ENCODE measurements around the gene HOOK2. TPM values are rescaled to one million over a fixed set of nuclear protein-coding genes. Genes with fewer than 3 reads are reported as not detected.

Gene HOOK2
- total RNA-seq, 1 experiment from 2014 or later, result 70.0 TPM

- no peak for TF ChIP-seq ATF3 (CRISPR knock-in tag; conservative IDR thresholded peaks at IDR 0.05)
- peak; percentile 52; the same call in 1 of the 2 replicates for TF ChIP-seq ZBTB21 (CRISPR knock-in tag; IDR thresholded peaks at IDR 0.05; ENCODE audit: borderline replicate concordance)
- peak; percentile 61; the same call in 1 of the 2 replicates for TF ChIP-seq PRDM15 (CRISPR knock-in tag; IDR thresholded peaks at IDR 0.05)
- no peak for TF ChIP-seq ESRRA (CRISPR knock-in tag; IDR thresholded peaks at IDR 0.05; ENCODE audit: borderline replicate concordance)
- no peak for TF ChIP-seq USF2 (CRISPR knock-in tag; IDR thresholded peaks at IDR 0.05)
- no peak for TF ChIP-seq NFATC4 (CRISPR knock-in tag; IDR thresholded peaks at IDR 0.05)
- TF ChIP-seq ARID4B (CRISPR knock-in tag; IDR thresholded peaks at IDR 0.05; ENCODE audit: borderline replicate concordance), result peak; percentile 75; the same call in 1 of the 2 replicates
- no peak for TF ChIP-seq CREB1 (CRISPR knock-in tag; IDR thresholded peaks at IDR 0.05)
- peak; percentile 28; the same call in 1 of the 2 replicates for TF ChIP-seq ZNF232 (CRISPR knock-in tag; IDR thresholded peaks at IDR 0.05)
- TF ChIP-seq USF1 (CRISPR knock-in tag; IDR thresholded peaks at IDR 0.05), result no peak; the same call in 1 of the 2 replicates
- no peak for TF ChIP-seq CDX4 (CRISPR knock-in tag; IDR thresholded peaks at IDR 0.05; ENCODE audit: borderline replicate concordance)
- no peak for TF ChIP-seq ATF2 (CRISPR knock-in tag; IDR thresholded peaks at IDR 0.05; ENCODE audit: borderline replicate concordance, low read depth)
- peak; percentile 59; the same call in 1 of the 2 replicates for TF ChIP-seq ETV6 (CRISPR knock-in tag; IDR thresholded peaks at IDR 0.05)
- no peak for TF ChIP-seq ATF1 (CRISPR knock-in tag; IDR thresholded peaks at IDR 0.05)
- TF ChIP-seq NFYB (CRISPR knock-in tag; conservative IDR thresholded peaks at IDR 0.05; ENCODE audit: low read depth), result no peak
- TF ChIP-seq SMAD3 (CRISPR knock-in tag; IDR thresholded peaks at IDR 0.05; ENCODE audit: borderline replicate concordance), result peak; percentile 68; the same call in 1 of the 2 replicates
- TF ChIP-seq ZNF512 (CRISPR knock-in tag; IDR thresholded peaks at IDR 0.05; ENCODE audit: borderline replicate concordance), result no peak
- no peak for TF ChIP-seq GRHL2 (CRISPR knock-in tag; IDR thresholded peaks at IDR 0.05; ENCODE audit: insufficient replicate concordance, severe bottlenecking)
- TF ChIP-seq TEAD1 (CRISPR knock-in tag; IDR thresholded peaks at IDR 0.05), result peak; percentile 78
- no peak for TF ChIP-seq ZNF121 (CRISPR knock-in tag; IDR thresholded peaks at IDR 0.05)
Measured at GRCh38 chr19:12801466-12802266, 26.3 kb upstream of the HOOK2 start, which contains the start of the genes PRDX2 and THSD8 (continued).
